A549 (cell line): Measurements from ENCODE around the gene FRMD4A. TPM values are rescaled to one million over a fixed set of nuclear protein-coding genes. Genes with fewer than 3 reads are reported as not detected.
"Not testable (repeated sequence)": the region's sequence is repeated elsewhere in the genome, so short reads cannot be mapped to it uniquely, and the experiment has no call there.

Source experiments
- ATAC-seq, 2 experiments: fragments of 200-7000 bp in 1 of 2; fragments of >200 bp in 1 of 2; cut with Nextera tagmentation in 1 of 2; cut with Tn5 transposase in 1 of 2; 3 replicates each; pipeline versions ENCODE4 v1.8.0 to v1.9.1; 2018 to 2020; ENCODE audit warnings: mild to moderate bottlenecking in 1 of 2, moderate library complexity in 1 of 2
- CTCF ChIA-PET: fragments of 300-600 bp; sonication (Branson Sonifier 250); formaldehyde crosslinking; extraction: SDS; loops from one replicate; lab custom pipeline; 2021; ENCODE audit warnings: antibody characterized with exemption, inconsistent platforms; lab: Yijun Ruan, JAX
- POLR2A ChIA-PET: fragments of 350-600 bp; formaldehyde crosslinking; extraction: SDS; loops from one replicate; lab custom pipeline; 2021; ENCODE audit warnings: antibody characterized with exemption, inconsistent platforms; lab: Yijun Ruan, JAX
- DNase-seq, 2 experiments: peaks; one replicate each; pipeline versions ENCODE4 v3.0.0 to v3.0.0-alpha.2; 2011 to 2016; ENCODE audit warnings: low read depth in 1 of 2, low spot score in 1 of 2
- FAIRE-seq: peaks from 2 replicates; lab custom pipeline; 2011; peaks lifted over from hg19 to GRCh38; lab: Jason Lieb, UNC
- H3K27ac ChIP-seq, 2 experiments: fragments of >200 bp; sonication (Bioruptor Twin); formaldehyde crosslinking; 3 replicates each; pipeline ENCODE4 v1.5.1; 2016 to 2017
- H3K4me1 ChIP-seq: fragments of >200 bp; sonication (Bioruptor Twin); formaldehyde crosslinking; 3 replicates; pipeline ENCODE4 v1.6.1; 2016
- H3K4me2 ChIP-seq: fragments of >200 bp; sonication (Bioruptor Twin); formaldehyde crosslinking; 3 replicates; pipeline ENCODE4 v1.6.1; 2016
- H3K4me3 ChIP-seq: fragments of >200 bp; sonication (Bioruptor Twin); formaldehyde crosslinking; 3 replicates; pipeline ENCODE4 v1.5.1; 2016
- H3K9me3 ChIP-seq: fragments of >200 bp; sonication (Bioruptor Twin); formaldehyde crosslinking; 3 replicates; pipeline ENCODE4 v1.6.1; 2016
- CEBPB ChIP-seq, 2 experiments: fragments of >200 bp in 1 of 2; sonication (Bioruptor Twin) in 1 of 2; formaldehyde crosslinking in 1 of 2; IDR thresholded peaks; 2 replicates each; pipeline ENCODE4 v1.6.1; 2012 to 2016
- FOSL2 ChIP-seq, 2 experiments: fragments of 450-650 bp in 1 of 2; fragments of >200 bp in 1 of 2; sonication (Bioruptor Twin) in 1 of 2; formaldehyde crosslinking; IDR thresholded peaks; 2 replicates each; pipeline versions ENCODE4 v1.5.0 to v1.6.1; 2016 to 2020; ENCODE audit warnings: mild to moderate bottlenecking in 1 of 2, moderate library complexity in 1 of 2
- GATA3 ChIP-seq: IDR thresholded peaks from 2 replicates; pipeline ENCODE4 v1.6.1; 2012; ENCODE audit warnings: borderline replicate concordance
- HOXA7 ChIP-seq: fragments of 250-450 bp; sonication (Bioruptor Pico); IDR thresholded peaks from 2 replicates; pipeline ENCODE4 v1.5.0; 2020; ENCODE audit warnings: mild to moderate bottlenecking, moderate library complexity
- HOXB13 ChIP-seq: fragments of 250-450 bp; sonication (Bioruptor Pico); IDR thresholded peaks from 2 replicates; pipeline ENCODE4 v1.5.0; 2020; ENCODE audit warnings: low read depth, mild to moderate bottlenecking, moderate library complexity
- JUNB ChIP-seq: fragments of >200 bp; sonication (Bioruptor Twin); formaldehyde crosslinking; IDR thresholded peaks from 2 replicates; pipeline ENCODE4 v1.6.1; 2016
- KDM1A ChIP-seq: fragments of 200-600 bp; sonication (generic); IDR thresholded peaks from 2 replicates; pipeline ENCODE4 v1.6.1; 2016; ENCODE audit warnings: low read depth, mild to moderate bottlenecking
- KDM5A ChIP-seq: fragments of 200-600 bp; sonication (generic); IDR thresholded peaks from 2 replicates; pipeline ENCODE4 v1.6.1; 2016; ENCODE audit warnings: antibody characterized with exemption, mild to moderate bottlenecking
- MAZ ChIP-seq: fragments of 150-350 bp; IDR thresholded peaks from 2 replicates; pipeline ENCODE4 v1.6.1; 2014; ENCODE audit warnings: antibody characterized with exemption, low read depth, low read length, borderline replicate concordance
- MYC ChIP-seq: IDR thresholded peaks from 2 replicates; pipeline ENCODE4 v1.6.1; 2012; ENCODE audit warnings: mild to moderate bottlenecking, inconsistent platforms, low read length, improper control_type of control experiment, borderline replicate concordance
- NFE2L2 ChIP-seq: fragments of 150-350 bp; conservative IDR thresholded peaks from 2 replicates; pipeline ENCODE4 v1.6.1; 2014; ENCODE audit warnings: low read length
- NR3C1 ChIP-seq: fragments of >200 bp; sonication (Bioruptor Twin); formaldehyde crosslinking; IDR thresholded peaks from 3 replicates; pipeline ENCODE4 v1.6.1; 2017
- POLR2AphosphoS2 ChIP-seq: conservative IDR thresholded peaks from 2 replicates; pipeline ENCODE4 v1.6.1; 2012; ENCODE audit warnings: low read length, improper control_type of control experiment, inconsistent platforms
- RCOR1 ChIP-seq: fragments of 150-350 bp; IDR thresholded peaks from 2 replicates; pipeline ENCODE4 v1.6.1; 2014; ENCODE audit warnings: antibody characterized with exemption, low read length, low read depth
- RNF2 ChIP-seq: fragments of 200-600 bp; sonication (generic); IDR thresholded peaks from 2 replicates; pipeline ENCODE4 v1.6.1; 2016; ENCODE audit warnings: low read depth, mild to moderate bottlenecking, antibody characterized with exemption, moderate library complexity, borderline replicate concordance
- SMC3 ChIP-seq: fragments of >200 bp; sonication (Bioruptor Twin); formaldehyde crosslinking; IDR thresholded peaks from 3 replicates; pipeline ENCODE4 v1.6.1; 2018; ENCODE audit warnings: inconsistent platforms
- TFCP2L1 ChIP-seq: fragments of 250-450 bp; sonication (Bioruptor Pico); IDR thresholded peaks from 2 replicates; pipeline ENCODE4 v1.5.0; 2021; ENCODE audit warnings: mild to moderate bottlenecking
- ZSCAN20 ChIP-seq: fragments of 250-450 bp; sonication (Bioruptor Pico); IDR thresholded peaks from 2 replicates; pipeline ENCODE4 v1.8.0; 2022; ENCODE audit warnings: mild to moderate bottlenecking, moderate library complexity
- WGBS: methylation state at CpG from one replicate; pipeline ENCODE4 v1.1.6; 2017; ENCODE audit errors: missing lambda C conversion rate; 5-methylcytosine and 5-hydroxymethylcytosine counted together
- polyA plus RNA-seq, 4 experiments: library from polyadenylated mRNA; depleted of rRNA in 3 of 4; stranded (reverse); fragments of >200 nt; fragmentation: RNase III in 1 of 4; extraction: RNeasy Plus Mini Kit Qiagen cat#74134 plus additional on column Dnase treatment in 1 of 4; gene quantifications; 2 replicates in 3 of 4; 3 replicates in 1 of 4; pipeline ENCODE4 v1.2.3, GENCODE V29; 2011 to 2017
- TF ChIP-seq, protein P1 (sequence below): IDR thresholded peaks from 2 replicates; pipeline ENCODE4 v1.6.1; 2012; ENCODE audit warnings: low read depth, borderline replicate concordance
- TF ChIP-seq, protein P2 (sequence below): fragments of >200 bp; sonication (Bioruptor Twin); formaldehyde crosslinking; IDR thresholded peaks from 2 replicates; pipeline ENCODE4 v1.6.1; 2016

Gene FRMD4A
- polyA plus RNA-seq, 2 of the 4 experiments (the other 2 are of a cell fraction): 2.5 to 4.7 TPM

GRCh38 chr10:14233566-14233965, 97.2 kb downstream of the FRMD4A start:
- 1% methylated on average over 4 of the region's 4 CpGs for WGBS
- no peak overlapping the region for H3K4me3 ChIP-seq
- ATAC-seq: no peak
- H3K9me3 ChIP-seq: peaks cover 3% of the 10 kb centered on the region; the same call in 1 of the 3 replicates
- DNase-seq: no peak
- no peak for TF ChIP-seq ZSCAN20 (CRISPR knock-in tag)
- TF ChIP-seq KDM5A: no peak
- TF ChIP-seq HOXA7 (CRISPR knock-in tag): no peak
- no peak for TF ChIP-seq POLR2AphosphoS2
- no peak for TF ChIP-seq CEBPB (IDR thresholded peaks at IDR 0.05)
- no peak for TF ChIP-seq FOSL2 (IDR thresholded peaks at IDR 0.05)
- no peak for TF ChIP-seq FOSL2 (CRISPR knock-in tag; IDR thresholded peaks at IDR 0.05)
- TF ChIP-seq JUNB: no peak
- no peak for TF ChIP-seq MYC
- no peak for TF ChIP-seq RNF2
- TF ChIP-seq KDM1A: no peak
- TF ChIP-seq, protein P1, sequence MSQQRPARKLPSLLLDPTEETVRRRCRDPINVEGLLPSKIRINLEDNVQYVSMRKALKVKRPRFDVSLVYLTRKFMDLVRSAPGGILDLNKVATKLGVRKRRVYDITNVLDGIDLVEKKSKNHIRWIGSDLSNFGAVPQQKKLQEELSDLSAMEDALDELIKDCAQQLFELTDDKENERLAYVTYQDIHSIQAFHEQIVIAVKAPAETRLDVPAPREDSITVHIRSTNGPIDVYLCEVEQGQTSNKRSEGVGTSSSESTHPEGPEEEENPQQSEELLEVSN: no peak
- CTCF ChIA-PET: interaction anchor here (0.7 kb wide), 1 partner anchor 9 kb away, joined by 3 read pairs; no protein-coding TSS in a partner anchor
- POLR2A ChIA-PET: no interaction called here
- H3K4me1 ChIP-seq: no peaks in the 10 kb centered on the region
- H3K4me2 ChIP-seq: no peak overlapping the region
- H3K27ac ChIP-seq: no peak overlapping the region
- FAIRE-seq: no peak

GRCh38 chr10:14228798-14229197, 101.9 kb downstream of the FRMD4A start:
- POLR2A ChIA-PET, H3K9me3 ChIP-seq, H3K4me1 ChIP-seq, FAIRE-seq, H3K4me3 ChIP-seq, H3K27ac ChIP-seq, ATAC-seq, CTCF ChIA-PET, H3K4me2 ChIP-seq, DNase-seq: not testable (repeated sequence)
- 35% methylated on average over 3 of the region's 3 CpGs for WGBS

GRCh38 chr10:14225379-14225778, 105.3 kb downstream of the FRMD4A start:
- CTCF ChIA-PET: interaction anchor here (0.9 to 1.4 kb wide), 3 partner anchors 29 to 180 kb away, joined by 3 to 4 read pairs (median 4); no protein-coding TSS in a partner anchor
- DNase-seq (no peak), FAIRE-seq (no peak), ATAC-seq (no peak)
- Histone ChIP-seq H3K4me3 (no peak overlapping the region), H3K9me3 (no peaks in the 10 kb centered on the region), H3K4me2 (no peak overlapping the region), H3K4me1 (no peaks in the 10 kb centered on the region), H3K27ac (no peak overlapping the region)
- 2% methylated on average over 4 of the region's 4 CpGs for WGBS
- TF ChIP-seq HOXB13 (CRISPR knock-in tag): no peak
- TF ChIP-seq, protein P2, sequence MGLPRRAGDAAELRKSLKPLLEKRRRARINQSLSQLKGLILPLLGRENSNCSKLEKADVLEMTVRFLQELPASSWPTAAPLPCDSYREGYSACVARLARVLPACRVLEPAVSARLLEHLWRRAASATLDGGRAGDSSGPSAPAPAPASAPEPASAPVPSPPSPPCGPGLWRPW: no peak
- TF ChIP-seq SMC3: no peak
- TF ChIP-seq JUNB: no peak
- TF ChIP-seq MAZ: no peak
- TF ChIP-seq FOSL2 (IDR thresholded peaks at IDR 0.05): no peak
- TF ChIP-seq FOSL2 (CRISPR knock-in tag; IDR thresholded peaks at IDR 0.05): no peak
- TF ChIP-seq NR3C1: no peak
- no peak for TF ChIP-seq NFE2L2
- TF ChIP-seq TFCP2L1: no peak
- no peak for TF ChIP-seq CEBPB (IDR thresholded peaks at IDR 0.05)
- no peak for TF ChIP-seq GATA3
- TF ChIP-seq RCOR1: no peak
- POLR2A ChIA-PET: interaction anchor here (0.6 kb wide), 1 partner anchor 1902 kb away, joined by 4 read pairs; no protein-coding TSS in a partner anchor

DNA sequence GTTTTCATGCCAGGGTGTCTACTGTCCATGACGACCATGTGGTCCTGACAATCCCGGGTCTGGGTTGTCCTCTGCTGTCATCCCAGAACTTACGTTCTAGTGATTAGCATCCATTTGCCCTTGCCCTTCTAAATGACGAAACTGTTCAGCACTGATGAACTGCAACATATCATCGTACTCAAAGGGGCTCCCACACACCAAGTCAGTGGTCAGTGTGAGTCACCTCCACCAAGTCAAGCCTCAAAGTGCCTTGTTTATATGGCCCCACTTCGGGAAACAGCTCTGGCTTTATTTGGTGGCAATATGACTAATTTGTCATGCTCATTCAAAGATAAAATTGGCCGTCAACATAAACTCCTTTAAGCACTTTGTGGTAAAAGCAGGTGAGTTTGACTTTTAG, 110.7 kb downstream of the FRMD4A start:
- 10% methylated on average over 7 of the region's 7 CpGs for WGBS
- H3K4me1 ChIP-seq: no peaks in the 10 kb centered on the region
- CTCF ChIA-PET: interaction anchor here (1.3 kb wide), 1 partner anchor 11 kb away, joined by 3 read pairs; no protein-coding TSS in a partner anchor
- no peak overlapping the region for H3K4me2 ChIP-seq
- H3K27ac ChIP-seq: no peak overlapping the region
- DNase-seq: no peak
- FAIRE-seq: no peak
- POLR2A ChIA-PET: no interaction called here
- H3K9me3 ChIP-seq: no peaks in the 10 kb centered on the region
- no peak for TF ChIP-seq ZSCAN20 (CRISPR knock-in tag)
- no peak for TF ChIP-seq TFCP2L1
- TF ChIP-seq, all 56 proteins: peak for 0
- H3K4me3 ChIP-seq: no peak overlapping the region
- no peak for ATAC-seq
